H1 (cell line): ENCODE measurements around the gene TERB2. TPM values are rescaled to one million over a fixed set of nuclear protein-coding genes. Genes with fewer than 3 reads are reported as not detected.
A peak's percentile ranks its signal among the peaks of the same experiment; 100 is the strongest.

Source experiments
- CTCF ChIA-PET: fragments of 300-600 bp; sonication (Branson Sonifier 250); formaldehyde crosslinking; loops from one replicate; lab custom pipeline; 2021; ENCODE audit not compliant: partially characterized antibody; lab: Charles Lee
- POLR2A ChIA-PET: fragments of 300-600 bp; sonication (Branson Sonifier 250); formaldehyde crosslinking; loops from one replicate; lab custom pipeline; 2021; ENCODE audit warnings: inconsistent platforms; ENCODE audit not compliant: partially characterized antibody; lab: Charles Lee
- DNase-seq, 2 experiments: peaks; one replicate each; pipeline versions ENCODE4 v3.0.0 to v3.0.0-alpha.2; 2010 to 2022; ENCODE audit warnings: low spot score in 2 of 2, low read depth in 1 of 2, mixed read lengths in 1 of 2
- FAIRE-seq: peaks from 2 replicates; lab custom pipeline; 2011; peaks lifted over from hg19 to GRCh38; lab: Jason Lieb, UNC
- H2AFZ ChIP-seq: 2 replicates; pipeline ENCODE4 v1.8.1; 2012; ENCODE audit warnings: low read length, inconsistent platforms
- H2AK5ac ChIP-seq: 2 replicates; pipeline ENCODE4 v1.6.1; 2013; ENCODE audit warnings: low read depth, low read length
- H2BK120ac ChIP-seq: replicated peaks from 2 replicates; pipeline ENCODE3; 2013; ENCODE audit warnings: low read depth, low read length, inconsistent platforms
- H2BK12ac ChIP-seq: 2 replicates; pipeline ENCODE4 v1.6.1; 2013; ENCODE audit warnings: low read depth, low read length
- H2BK15ac ChIP-seq: 2 replicates; pipeline ENCODE4 v1.6.1; 2013; ENCODE audit warnings: low read length
- H2BK20ac ChIP-seq: 2 replicates; pipeline ENCODE4 v1.6.1; 2013; ENCODE audit warnings: low read length
- H2BK5ac ChIP-seq: 2 replicates; pipeline ENCODE4 v1.6.1; 2013; ENCODE audit warnings: low read depth, low read length
- H3K14ac ChIP-seq: 2 replicates; pipeline ENCODE4 v1.6.1; 2013; ENCODE audit warnings: inconsistent platforms; ENCODE audit not compliant: insufficient read length
- H3K18ac ChIP-seq: 2 replicates; pipeline ENCODE4 v1.6.1; 2013; ENCODE audit warnings: low read length; ENCODE audit errors: extremely low read depth
- H3K23ac ChIP-seq: 2 replicates; pipeline ENCODE4 v1.6.1; 2013; ENCODE audit warnings: inconsistent platforms; ENCODE audit not compliant: insufficient read length
- H3K23me2 ChIP-seq: 2 replicates; pipeline ENCODE4 v1.6.1; 2013; ENCODE audit warnings: low read depth, low read length
- H3K27ac ChIP-seq: 2 replicates; pipeline ENCODE4 v1.6.1; 2011; ENCODE audit warnings: low read depth, low read length, inconsistent platforms
- H3K27me3 ChIP-seq, 4 experiments: replicated peaks in 1 of 4; 1 replicate in 1 of 4; 2 replicates in 3 of 4; pipeline versions ENCODE4 v1.6.1 to v1.8.1; 2011 to 2013; ENCODE audit warnings: low read length in 3 of 4, mild to moderate bottlenecking in 3 of 4, inconsistent platforms in 2 of 4, mixed read lengths in 2 of 4, moderate library complexity in 1 of 4; ENCODE audit not compliant: control insufficient read depth in 3 of 4, insufficient read depth in 3 of 4; ENCODE audit errors: extremely low read depth in 1 of 4
- H3K36me3 ChIP-seq, 4 experiments: 2 replicates each; pipeline versions ENCODE4 v1.6.1 to v1.8.1; 2011 to 2013; ENCODE audit warnings: mild to moderate bottlenecking in 4 of 4, low read length in 3 of 4, moderate library complexity in 2 of 4, control low read depth in 1 of 4, inconsistent platforms in 1 of 4; ENCODE audit not compliant: insufficient read depth in 4 of 4, control insufficient read depth in 2 of 4
- H3K4ac ChIP-seq: replicated peaks from 2 replicates; pipeline ENCODE3; 2013; ENCODE audit warnings: low read length, low read depth, mixed read lengths, inconsistent platforms; ENCODE audit not compliant: insufficient read length
- H3K4me1 ChIP-seq, 4 experiments: replicated peaks in 1 of 4; 1 replicate in 1 of 4; 2 replicates in 3 of 4; pipeline versions ENCODE4 v1.6.1 to v1.8.1; 2011 to 2013; ENCODE audit warnings: low read length in 3 of 4, inconsistent platforms in 2 of 4, mixed read lengths in 1 of 4; ENCODE audit not compliant: insufficient read depth in 4 of 4, control insufficient read depth in 3 of 4
- H3K4me2 ChIP-seq, 2 experiments: 2 replicates each; pipeline versions ENCODE4 v1.6.1 to v1.8.1; 2011 to 2013; ENCODE audit warnings: low read depth in 2 of 2, low read length in 2 of 2, control low read depth in 1 of 2, inconsistent platforms in 1 of 2, mild to moderate bottlenecking in 1 of 2; ENCODE audit not compliant: insufficient read depth in 1 of 2
- H3K4me3 ChIP-seq, 4 experiments: fragments of 200-600, 300-600 bp in 1 of 4; sonication (generic), shearing (Covaris generic), sonication (Bioruptor Twin) in 1 of 4; 2 replicates each; pipeline versions ENCODE4 v1.5.1 to v1.8.1; 2011 to 2016; ENCODE audit warnings: low read length in 4 of 4, low read depth in 3 of 4, control low read depth in 2 of 4, inconsistent platforms in 2 of 4, mild to moderate bottlenecking in 2 of 4, mixed read lengths in 1 of 4, moderate library complexity in 1 of 4; ENCODE audit not compliant: insufficient read depth in 2 of 4; ENCODE audit errors: extremely low read depth in 1 of 4
- H3K56ac ChIP-seq: replicated peaks from 2 replicates; pipeline ENCODE3; 2013; ENCODE audit warnings: low read depth, mild to moderate bottlenecking, mixed read lengths, low read length, inconsistent platforms; ENCODE audit not compliant: insufficient read length
- H3K79me1 ChIP-seq: 2 replicates; pipeline ENCODE4 v1.6.1; 2013; ENCODE audit warnings: low read depth, low read length, control low read depth
- H3K79me2 ChIP-seq, 2 experiments: 2 replicates each; pipeline versions ENCODE4 v1.6.1 to v1.8.1; 2012 to 2013; ENCODE audit warnings: low read length in 2 of 2, mild to moderate bottlenecking in 2 of 2, inconsistent platforms in 1 of 2; ENCODE audit not compliant: insufficient read depth in 2 of 2, control insufficient read depth in 1 of 2
- H3K9ac ChIP-seq, 4 experiments: replicated peaks in 1 of 4; 1 replicate in 1 of 4; 2 replicates in 3 of 4; pipeline versions ENCODE4 v1.6.1 to v1.8.1; 2011 to 2013; ENCODE audit warnings: low read depth in 3 of 4, low read length in 3 of 4, control low read depth in 2 of 4, mild to moderate bottlenecking in 2 of 4, moderate library complexity in 2 of 4, inconsistent platforms in 1 of 4; ENCODE audit errors: extremely low read depth in 1 of 4
- H3K9me3 ChIP-seq, 2 experiments: 2 replicates each; pipeline versions ENCODE4 v1.6.1 to v1.8.1; 2012 to 2013; ENCODE audit warnings: mild to moderate bottlenecking in 2 of 2, moderate library complexity in 2 of 2, control low read depth in 1 of 2, inconsistent platforms in 1 of 2, low read depth in 1 of 2, low read length in 1 of 2, mixed read lengths in 1 of 2; ENCODE audit not compliant: insufficient read depth in 2 of 2
- H4K20me1 ChIP-seq, 2 experiments: replicated peaks in 1 of 2; 2 replicates each; pipeline versions ENCODE3 to v1.8.1; 2011 to 2013; ENCODE audit warnings: inconsistent platforms in 2 of 2, low read length in 2 of 2, mild to moderate bottlenecking in 1 of 2; ENCODE audit not compliant: insufficient read depth in 2 of 2, control insufficient read depth in 1 of 2
- H4K5ac ChIP-seq: 2 replicates; pipeline ENCODE4 v1.6.1; 2013; ENCODE audit warnings: low read length, low read depth, mixed read lengths, inconsistent platforms; ENCODE audit not compliant: insufficient read length
- H4K8ac ChIP-seq: 2 replicates; pipeline ENCODE4 v1.8.0; 2013; ENCODE audit warnings: mild to moderate bottlenecking, moderate library complexity, low read length, inconsistent platforms; ENCODE audit not compliant: insufficient read depth; ENCODE audit errors: extremely low read depth
- H4K91ac ChIP-seq: replicated peaks from 2 replicates; pipeline ENCODE3; 2013; ENCODE audit warnings: low read length, mixed read lengths, inconsistent platforms; ENCODE audit not compliant: insufficient read length
- JUND ChIP-seq: IDR thresholded peaks from 2 replicates; pipeline ENCODE4 v1.6.1; 2011; ENCODE audit warnings: mild to moderate bottlenecking, improper control_type of control experiment, low read length
- MAFK ChIP-seq: IDR thresholded peaks from 2 replicates; pipeline ENCODE4 v1.6.1; 2012; ENCODE audit warnings: low read depth, mild to moderate bottlenecking, improper control_type of control experiment, low read length
- WGBS, 2 experiments: shearing (Covaris generic) in 1 of 2; methylation state at CpG; one replicate each; pipeline versions ENCODE4 v1.1.6 to v1.1.7; 2013 to 2015; ENCODE audit warnings: low lambda C conversion rate in 2 of 2, mixed read lengths in 2 of 2, inconsistent platforms in 1 of 2, low coverage in 1 of 2, missing lambda C conversion rate in 1 of 2; ENCODE audit not compliant: insufficient replicate concordance in 2 of 2, insufficient coverage in 1 of 2, insufficient read length in 1 of 2; ENCODE audit errors: extremely low coverage in 1 of 2, missing lambda C conversion rate in 1 of 2; 5-methylcytosine and 5-hydroxymethylcytosine counted together
- polyA plus RNA-seq, 7 experiments: library from polyadenylated mRNA; depleted of rRNA in 3 of 7; stranded (reverse) in 5 of 7; unstranded in 2 of 7; fragments of >200 nt in 5 of 7; fragments of 200-250 nt in 2 of 7; gene quantifications; 1 replicate in 5 of 7; 2 replicates in 1 of 7; 4 replicates in 1 of 7; pipeline versions ENCODE4 v1.2.1 to v1.2.3, GENCODE V29; 2011 to 2013; ENCODE audit warnings: missing spikeins in 2 of 7, mixed read lengths in 2 of 7
- total RNA-seq: library from RNA; stranded (reverse); fragmentation: NEBNext Ultra II Directional; extraction: Animal tissue kit (Norgen Biotek cat#: 25700); gene quantifications from 2 replicates; pipeline ENCODE4 v1.2.1, GENCODE V29; 2021

TERB2 gene
- total and polyA plus RNA-seq, 2 of the 8 experiments (the other 6 are each of a cell fraction or from before 2014, with no cell fraction given) = not detected

DNA sequence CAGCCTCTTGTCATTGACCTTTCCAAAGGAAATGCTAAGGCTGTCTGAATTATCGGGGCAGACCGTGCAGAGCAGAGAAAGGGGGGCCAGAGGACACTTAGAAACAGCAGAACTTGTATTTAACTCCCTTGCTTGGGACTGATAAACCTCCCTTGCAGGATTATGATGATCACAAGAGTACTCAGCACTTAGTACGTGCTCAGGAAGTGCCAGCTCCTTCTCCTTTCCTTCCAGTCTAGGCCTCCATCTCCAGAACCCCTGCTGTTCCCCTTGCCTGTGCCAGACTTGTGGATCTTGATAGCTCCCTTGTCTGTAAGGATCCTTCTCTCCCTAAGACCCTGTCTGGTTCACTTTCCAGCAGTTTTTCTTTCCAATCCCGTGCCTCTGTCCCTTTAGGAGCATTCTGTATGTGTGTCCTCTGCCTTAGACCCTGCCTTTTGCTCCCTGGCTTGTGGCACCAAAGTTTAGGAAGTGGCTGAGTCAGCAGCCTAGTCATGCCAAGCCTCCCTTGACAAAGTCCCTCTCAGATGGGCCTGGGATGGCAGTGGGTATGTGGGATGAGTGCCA is 67.3 kb downstream of the TERB2 start:
- 0 out of 2 replicates have a peak overlapping the region, but pooled peaks have one; percentile 55 for H2BK12ac ChIP-seq
- peaks cover 0 to 3% of the 10 kb centered on the region in 2 experiments for H4K20me1 ChIP-seq
- POLR2A ChIA-PET = interaction anchor here (0.7 to 2.7 kb wide), 10 partner anchors 11 to 121 kb away, joined by 3 to 10 read pairs (median 3); no protein-coding TSS in a partner anchor
- CTCF ChIA-PET = interaction anchor here (0.5 to 2.3 kb wide), 4 partner anchors 12 to 359 kb away, joined by 3 to 19 read pairs (median 4); no protein-coding TSS in a partner anchor
- 0 out of 2 replicates have a peak overlapping the region, but pooled peaks have one; percentile 72 for H3K27ac ChIP-seq
- peak overlapping the region; percentile 31 for H2AFZ ChIP-seq
- no peak overlapping the region for H3K23ac ChIP-seq
- H3K56ac ChIP-seq = no peak overlapping the region
- no peak overlapping the region for H3K4ac ChIP-seq
- H2BK20ac ChIP-seq = no peak overlapping the region
- peak overlapping the region; percentile 95; the same call in 1 of the 2 replicates for H2BK5ac ChIP-seq
- DNase-seq = no peak
- no peak overlapping the region for H3K14ac ChIP-seq
- peaks cover 2 to 7% of the 10 kb centered on the region in 2 experiments; a peak in 1 of 4 replicates for H3K9me3 ChIP-seq
- peak overlapping the region; percentile 85; the same call in 1 of the 2 replicates for H2AK5ac ChIP-seq
- H4K5ac ChIP-seq = no peak overlapping the region
- H3K9ac ChIP-seq = peak overlapping the region in 3 of 4 experiments; percentile 82 to 94 (median 88); a peak in 6 of 7 replicates
- H3K18ac ChIP-seq = peak overlapping the region; percentile 97
- H3K4me1 ChIP-seq = peaks cover 5 to 10% (median 8%) of the 10 kb centered on the region in 4 experiments
- 0 out of 8 replicates have a peak, but pooled peaks cover 0 to 3% (median 0%) of the 10 kb centered on the region in 4 experiments for H3K36me3 ChIP-seq
- peak overlapping the region; percentile 88; the same call in 1 of the 2 replicates for H2BK15ac ChIP-seq
- peaks cover 9% of the 10 kb centered on the region for H3K23me2 ChIP-seq
- peak overlapping the region; percentile 74 to 98 for H3K4me2 ChIP-seq
- H3K79me2 ChIP-seq = peaks cover 0 to 24% of the 10 kb centered on the region in 2 experiments; a peak in 2 of 4 replicates
- no peak overlapping the region for H2BK120ac ChIP-seq
- WGBS, 2 experiments = 29% methylated on average over 4 of the region's 4 CpGs; no CpG with 5 or more reads in 1 of the 2 experiments
- no peak overlapping the region for H4K91ac ChIP-seq
- no peaks in the 10 kb centered on the region; a peak in 1 of 7 replicates for H3K27me3 ChIP-seq
- no peak overlapping the region for H4K8ac ChIP-seq
- peak overlapping the region; percentile 64 to 92 (median 72) for H3K4me3 ChIP-seq
- no peak for TF ChIP-seq JUND
- peak; percentile 41; the same call in 1 of the 2 replicates for TF ChIP-seq MAFK
- FAIRE-seq = no peak
- H3K79me1 ChIP-seq = peaks cover 3% of the 10 kb centered on the region; the same call in 1 of the 2 replicates
